Stimulated activated CD8-positive, alpha-beta memory T cell treated with anti-CD3 and anti-CD28 coated beads, Interleukin-12 subunit alpha, Interleukin-12 subunit beta, amount 100 ng/mL, for 24 hours (primary cell): Measurements from ENCODE around the gene RPL19.
A peak's percentile ranks its signal among the peaks of the same experiment; 100 is the strongest.
"Not testable (repeated sequence)": the region's sequence is repeated elsewhere in the genome, so short reads cannot be mapped to it uniquely, and the experiment has no call there.

Experiments
- DNase-seq: peaks from one replicate; pipeline ENCODE4 v3.0.0-alpha.2; 2020; ENCODE audit errors: extremely low read depth

RPL19 gene

GRCh38 chr17:39200070-39200879 is at the start of gene RPL19:
TSS of gene RPL19 (plus strand) at chr17:39200283. CDS start at chr17:39200345, 62 bp downstream.
- DNase-seq, result peak; percentile 60

- DNase-seq, result no peak
Observed at GRCh38 chr17:39150795-39151149, 49.3 kb upstream of the RPL19 start.

- DNase-seq, result no peak
Observed at GRCh38 chr17:39151150-39151942, 48.7 kb upstream of the RPL19 start, which contains the start of gene PLXDC1. TSS of gene PLXDC1 (minus strand) at chr17:39151637. CDS start at chr17:39151437, 200 bp downstream.

GRCh38 chr17:39151943-39152818 is 47.9 kb upstream of the RPL19 start:
- DNase-seq, result no peak

- peak; percentile 67 for DNase-seq
Observed at GRCh38 chr17:39153599-39154051, 46.5 kb upstream of the RPL19 start.

- no peak for DNase-seq
Observed at GRCh38 chr17:39155654-39156053, 44.4 kb upstream of the RPL19 start.

GRCh38 chr17:39156491-39156890 is 43.6 kb upstream of the RPL19 start:
- DNase-seq, result no peak

- no peak for DNase-seq
Observed at GRCh38 chr17:39158623-39159022, 41.5 kb upstream of the RPL19 start.

- DNase-seq, result no peak
Observed at GRCh38 chr17:39161962-39162361, 38.1 kb upstream of the RPL19 start.

GRCh38 chr17:39164675-39165143 is 35.4 kb upstream of the RPL19 start:
- DNase-seq, result peak; percentile 48

- DNase-seq, result no peak
Observed at GRCh38 chr17:39165178-39165840, 34.8 kb upstream of the RPL19 start.

- DNase-seq, result no peak
Observed at GRCh38 chr17:39165841-39166349, 34.2 kb upstream of the RPL19 start, which contains the start of gene ARL5C. TSS of gene ARL5C (minus strand) at chr17:39166161. CDS start at chr17:39165760, 401 bp downstream.

GRCh38 chr17:39166437-39167335 is 33.4 kb upstream of the RPL19 start:
- DNase-seq, result no peak

GRCh38 chr17:39167476-39167875 is 32.6 kb upstream of the RPL19 start:
- DNase-seq, result no peak

- DNase-seq, result not testable (repeated sequence)
Observed at GRCh38 chr17:39168503-39168902, 31.6 kb upstream of the RPL19 start.

GRCh38 chr17:39169101-39169500 is 31.0 kb upstream of the RPL19 start:
- DNase-seq, result no peak

- no peak for DNase-seq
Observed at GRCh38 chr17:39169518-39169917, 30.6 kb upstream of the RPL19 start.

- no peak for DNase-seq
Observed at GRCh38 chr17:39170109-39170508, 30.0 kb upstream of the RPL19 start.

- no peak for DNase-seq
Observed at GRCh38 chr17:39170558-39170957, 29.5 kb upstream of the RPL19 start.

- DNase-seq, result no peak
Observed at GRCh38 chr17:39171933-39172332, 28.1 kb upstream of the RPL19 start.
